ENCODE results near the gene PBX4.

Gene PBX4

DNA sequence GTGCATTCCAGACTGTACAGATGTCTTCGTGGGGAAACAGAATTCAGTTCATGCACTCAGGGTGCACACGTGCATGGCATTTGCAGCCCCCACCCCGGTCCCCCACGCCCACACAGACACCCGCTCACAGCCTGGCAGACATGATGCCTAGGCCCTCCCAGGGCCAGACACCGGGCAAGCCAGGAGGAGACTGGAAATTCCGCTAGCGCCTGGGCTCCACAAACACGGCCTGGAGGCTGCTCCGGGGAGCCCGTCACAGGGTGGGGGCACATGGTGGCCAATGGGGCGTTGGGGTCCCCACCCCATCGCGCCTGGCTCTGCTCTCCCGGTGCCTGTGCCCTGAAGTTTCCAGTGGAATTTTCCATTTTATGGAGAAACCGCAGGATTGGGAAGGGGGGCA, 76.9 kb downstream of the PBX4 start:
- Histone ChIP-seq H3K36me3 (ENCODE audit: control insufficient read depth, insufficient read depth, low read length, severe bottlenecking) (no peaks in the 10 kb centered on the region), H3K4me1 (ENCODE audit: control insufficient read depth, insufficient read depth, low read length) (peaks cover 14% of the 10 kb centered on the region), H3K27me3 (replicated peaks; ENCODE audit: control insufficient read depth, insufficient read depth, low read length) (peaks cover 30% of the 10 kb centered on the region), H3K9ac (ENCODE audit: low read length) (no peak overlapping the region), H3K4me3 (ENCODE audit: low read length) (no peak overlapping the region), H3K9me3 (ENCODE audit: control insufficient read depth, low read length) (no peaks in the 10 kb centered on the region)
- DNase-seq (ENCODE audit: low read depth) = no peak

DNA sequence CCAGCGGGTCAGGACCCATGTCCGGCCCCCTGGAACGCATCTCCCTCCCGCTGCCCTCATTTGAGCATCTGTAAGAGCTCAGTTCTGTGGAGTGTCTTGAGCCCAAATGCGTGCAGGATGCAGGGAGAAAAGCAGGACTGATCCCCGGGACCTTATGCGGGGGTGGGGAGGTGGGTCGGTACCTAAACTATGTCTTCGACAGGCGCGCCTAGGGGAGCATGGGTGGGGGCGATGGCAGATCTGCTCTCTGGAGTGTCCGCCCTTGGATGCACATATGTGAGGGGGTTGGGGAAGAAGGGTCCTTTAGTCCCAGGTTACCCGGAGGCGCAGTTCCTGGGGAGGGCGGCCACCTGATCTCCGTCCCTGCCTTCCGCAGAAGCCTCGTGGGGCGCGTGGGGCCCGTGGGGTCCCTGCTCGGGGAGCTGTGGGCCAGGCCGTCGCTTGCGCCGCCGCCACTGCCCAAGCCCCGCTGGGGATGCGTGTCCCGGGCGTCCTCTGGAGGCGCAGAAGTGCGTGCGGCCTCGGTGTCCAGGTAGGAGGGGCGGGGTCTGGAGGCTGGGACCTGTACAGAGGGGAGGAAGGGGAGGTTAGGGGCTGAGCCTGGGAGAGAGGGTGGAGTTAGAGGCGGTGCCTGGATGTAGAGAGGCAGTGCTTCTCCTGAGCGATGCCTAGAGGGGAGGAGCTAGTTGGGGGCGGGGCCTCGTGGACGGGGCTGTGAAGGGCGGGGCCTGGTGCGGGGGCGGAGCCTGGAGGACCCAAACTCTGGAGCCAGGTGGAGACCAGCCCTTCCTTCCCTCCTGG, 77.6 kb downstream of the PBX4 start:
- H3K9ac ChIP-seq (ENCODE audit: low read length) = no peak overlapping the region
- no peaks in the 10 kb centered on the region for H3K9me3 ChIP-seq (ENCODE audit: control insufficient read depth, low read length)
- H3K4me1 ChIP-seq (ENCODE audit: control insufficient read depth, insufficient read depth, low read length) = peaks cover 11% of the 10 kb centered on the region
- H3K36me3 ChIP-seq (ENCODE audit: control insufficient read depth, insufficient read depth, low read length, severe bottlenecking) = no peaks in the 10 kb centered on the region
- H3K27me3 ChIP-seq (replicated peaks; ENCODE audit: control insufficient read depth, insufficient read depth, low read length) = peaks cover 30% of the 10 kb centered on the region
- no peak overlapping the region for H3K4me3 ChIP-seq (ENCODE audit: low read length)
- peak; percentile 58 for DNase-seq (ENCODE audit: low read depth)

DNA sequence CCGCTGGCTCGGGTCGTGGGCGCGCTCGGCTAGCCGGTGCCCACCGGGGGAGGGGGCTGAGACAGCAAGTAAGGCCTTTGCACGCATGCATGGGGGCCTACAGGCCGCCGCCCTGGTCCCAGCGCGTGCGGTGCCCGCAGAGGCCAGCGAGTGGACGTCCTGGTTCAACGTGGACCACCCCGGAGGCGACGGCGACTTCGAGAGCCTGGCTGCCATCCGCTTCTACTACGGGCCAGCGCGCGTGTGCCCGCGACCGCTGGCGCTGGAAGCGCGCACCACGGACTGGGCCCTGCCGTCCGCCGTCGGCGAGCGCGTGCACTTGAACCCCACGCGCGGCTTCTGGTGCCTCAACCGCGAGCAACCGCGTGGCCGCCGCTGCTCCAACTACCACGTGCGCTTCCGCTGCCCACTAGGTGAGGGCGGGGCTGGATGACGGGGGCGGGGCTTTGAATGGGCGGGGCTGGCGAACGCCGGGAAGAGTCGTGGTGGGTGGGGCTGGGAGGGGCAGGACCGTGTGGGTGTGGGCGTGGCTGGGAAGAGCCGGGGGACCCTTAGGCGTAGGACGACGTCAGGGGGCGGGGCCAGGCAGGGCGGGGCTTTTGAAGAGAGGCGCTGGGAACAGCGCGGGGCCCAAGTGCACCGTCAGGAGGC, 78.3 kb downstream of the PBX4 start:
- H3K9ac ChIP-seq (ENCODE audit: low read length) = no peak overlapping the region
- H3K9me3 ChIP-seq (ENCODE audit: control insufficient read depth, low read length) = no peaks in the 10 kb centered on the region
- peaks cover 30% of the 10 kb centered on the region for H3K27me3 ChIP-seq (replicated peaks; ENCODE audit: control insufficient read depth, insufficient read depth, low read length)
- H3K4me1 ChIP-seq (ENCODE audit: control insufficient read depth, insufficient read depth, low read length) = peaks cover 11% of the 10 kb centered on the region
- no peaks in the 10 kb centered on the region for H3K36me3 ChIP-seq (ENCODE audit: control insufficient read depth, insufficient read depth, low read length, severe bottlenecking)
- H3K4me3 ChIP-seq (ENCODE audit: low read length) = no peak overlapping the region
- DNase-seq (ENCODE audit: low read depth) = peak; percentile 56

DNA sequence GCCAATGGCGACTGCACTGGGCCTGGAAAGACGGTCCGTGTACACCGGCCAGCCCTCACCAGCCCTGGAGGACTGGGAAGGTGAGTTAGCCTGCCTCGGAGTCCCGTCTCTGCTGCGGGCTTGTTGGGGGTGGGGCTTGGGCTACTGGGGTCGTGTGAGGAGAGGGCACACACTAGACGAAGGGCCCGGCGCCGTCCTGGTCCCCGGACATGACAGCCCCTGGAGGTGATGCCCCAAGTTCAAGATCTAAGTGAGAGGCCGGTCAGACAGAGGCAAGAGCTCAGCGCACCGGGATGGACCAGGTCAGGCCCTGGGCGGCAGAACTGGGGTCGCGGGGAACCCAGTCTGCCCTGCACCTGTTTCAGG, 78.8 kb downstream of the PBX4 start:
- H3K9ac ChIP-seq (ENCODE audit: low read length) = no peak overlapping the region
- H3K27me3 ChIP-seq (replicated peaks; ENCODE audit: control insufficient read depth, insufficient read depth, low read length) = peaks cover 30% of the 10 kb centered on the region
- H3K4me3 ChIP-seq (ENCODE audit: low read length) = no peak overlapping the region
- no peaks in the 10 kb centered on the region for H3K36me3 ChIP-seq (ENCODE audit: control insufficient read depth, insufficient read depth, low read length, severe bottlenecking)
- H3K9me3 ChIP-seq (ENCODE audit: control insufficient read depth, low read length) = no peaks in the 10 kb centered on the region
- no peak for DNase-seq (ENCODE audit: low read depth)
- H3K4me1 ChIP-seq (ENCODE audit: control insufficient read depth, insufficient read depth, low read length) = peaks cover 11% of the 10 kb centered on the region

DNA sequence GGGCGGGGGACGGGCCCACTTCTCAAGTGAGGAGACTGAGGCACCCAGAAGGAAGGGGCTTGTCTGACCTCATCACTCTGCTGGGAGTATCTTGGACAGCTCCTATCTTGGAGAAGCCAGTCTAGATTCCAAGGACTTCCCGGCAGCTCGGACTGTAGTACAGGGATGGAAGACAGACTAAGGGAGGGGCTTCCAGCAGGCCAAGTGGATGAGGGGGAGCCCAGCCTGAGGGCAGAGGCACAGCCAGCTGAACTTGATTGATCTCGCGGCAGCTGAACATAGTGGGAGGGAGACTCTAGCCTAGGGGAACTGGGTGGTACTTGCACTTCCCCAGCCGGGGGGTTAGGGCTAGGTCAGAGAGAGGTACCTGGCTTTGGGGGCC, 79.7 kb downstream of the PBX4 start:
- Histone ChIP-seq H3K9ac (ENCODE audit: low read length) (no peak overlapping the region), H3K36me3 (ENCODE audit: control insufficient read depth, insufficient read depth, low read length, severe bottlenecking) (no peaks in the 10 kb centered on the region), H3K4me1 (ENCODE audit: control insufficient read depth, insufficient read depth, low read length) (peaks cover 11% of the 10 kb centered on the region), H3K4me3 (ENCODE audit: low read length) (no peak overlapping the region), H3K27me3 (replicated peaks; ENCODE audit: control insufficient read depth, insufficient read depth, low read length) (peaks cover 30% of the 10 kb centered on the region), H3K9me3 (ENCODE audit: control insufficient read depth, low read length) (no peaks in the 10 kb centered on the region)
- DNase-seq (ENCODE audit: low read depth) = no peak

DNA sequence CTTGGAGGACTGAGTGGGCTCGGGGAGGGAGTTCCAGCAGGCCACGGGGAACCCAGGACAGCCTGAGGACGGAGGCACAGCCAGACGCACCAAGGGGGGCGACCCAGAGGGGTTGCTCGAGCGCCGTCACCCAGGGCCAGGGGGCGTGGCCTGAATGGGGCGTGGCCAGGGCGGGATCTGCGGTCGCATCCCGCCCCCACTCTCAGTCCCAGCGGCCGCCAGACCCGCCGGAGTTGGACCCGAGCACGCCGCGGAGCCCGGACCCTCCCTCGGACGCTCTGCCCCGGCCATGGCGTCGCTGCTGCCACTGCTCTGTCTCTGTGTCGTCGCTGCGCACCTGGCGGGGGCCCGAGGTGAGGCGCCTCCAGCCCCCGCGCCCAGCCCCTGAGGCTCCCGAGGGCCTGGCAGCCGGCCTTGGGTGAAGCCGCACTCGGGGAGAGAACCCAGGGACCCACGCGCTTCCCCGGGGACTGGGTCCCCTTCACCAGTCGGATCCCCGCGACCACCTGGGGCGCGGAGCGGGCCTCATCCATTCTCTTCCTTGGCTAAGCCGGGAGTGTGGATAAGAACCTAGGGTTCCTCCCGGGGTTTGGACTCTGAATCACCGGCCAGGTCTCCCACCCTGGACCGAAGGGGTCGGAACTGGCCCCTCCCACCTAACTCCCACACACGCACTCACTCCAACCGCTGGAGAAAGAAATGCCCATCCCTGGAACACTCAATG, 80.3 kb downstream of the PBX4 start, which contains the start of gene CILP2:
Gene CILP2 (plus strand): TSS at position 205 of the 724 bp plus-strand sequence. CDS start 85 bp downstream, at position 290.
- no peak within 1 kb of the TSS for H3K9ac ChIP-seq (ENCODE audit: low read length)
- H3K4me3 ChIP-seq (ENCODE audit: low read length) = no peak within 1 kb of the TSS
- H3K4me1 ChIP-seq (ENCODE audit: control insufficient read depth, insufficient read depth, low read length) = peaks cover 11% of the 10 kb centered on the region
- no peaks in the 10 kb centered on the region for H3K36me3 ChIP-seq (ENCODE audit: control insufficient read depth, insufficient read depth, low read length, severe bottlenecking)
- H3K27me3 ChIP-seq (replicated peaks; ENCODE audit: control insufficient read depth, insufficient read depth, low read length) = peaks cover 30% of the 10 kb centered on the region
- H3K9me3 ChIP-seq (ENCODE audit: control insufficient read depth, low read length) = no peaks in the 10 kb centered on the region
- DNase-seq (ENCODE audit: low read depth) = peak; percentile 20

DNA sequence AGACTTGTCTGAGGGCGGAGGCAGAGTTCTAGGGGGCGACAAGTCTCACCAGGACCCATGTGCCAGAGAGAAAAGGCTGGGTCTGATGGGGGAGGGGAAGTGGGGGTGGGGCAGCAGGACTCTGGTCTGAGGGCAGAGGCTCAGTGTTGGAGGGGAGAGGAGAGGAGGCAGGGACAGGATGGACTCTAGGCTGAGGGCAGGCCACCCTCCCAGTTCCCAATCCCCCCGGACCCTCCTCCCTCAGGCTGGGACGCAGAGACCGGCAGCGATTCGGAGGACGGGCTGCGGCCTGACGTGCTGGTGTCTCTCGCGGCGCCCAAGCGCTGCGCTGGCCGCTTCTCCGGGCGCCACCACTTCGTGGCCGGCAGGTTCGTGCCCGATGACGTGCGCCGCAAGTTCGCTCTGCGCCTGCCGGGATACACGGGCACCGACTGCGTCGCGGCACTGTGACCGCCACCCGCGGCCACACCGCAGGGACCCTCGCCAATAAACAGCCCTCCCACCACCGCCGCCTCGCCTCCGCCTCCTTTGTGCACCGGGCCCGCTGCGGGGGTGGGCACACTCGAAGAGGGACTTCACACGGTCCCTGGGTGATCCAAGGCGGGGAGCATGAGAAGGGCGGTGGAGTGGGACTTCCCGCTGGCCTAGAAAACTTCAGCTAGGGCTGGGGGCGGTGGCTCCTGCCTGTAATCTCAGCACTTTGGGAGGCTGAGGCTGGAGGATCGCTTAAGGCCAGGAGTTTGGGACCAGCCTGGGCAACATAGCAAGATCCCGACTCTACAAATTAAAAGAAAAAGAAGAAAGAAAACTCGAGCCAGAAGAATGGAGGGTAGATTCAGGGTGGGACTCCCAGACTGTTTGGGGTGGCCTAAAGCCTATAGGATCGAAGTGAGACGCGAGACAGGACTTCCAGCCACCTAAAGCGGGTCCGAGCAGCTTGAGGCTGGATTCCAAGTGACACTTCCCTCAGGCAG, 81.1 kb downstream of the PBX4 start:
- no peaks in the 10 kb centered on the region for H3K36me3 ChIP-seq (ENCODE audit: control insufficient read depth, insufficient read depth, low read length, severe bottlenecking)
- H3K27me3 ChIP-seq (replicated peaks; ENCODE audit: control insufficient read depth, insufficient read depth, low read length) = peaks cover 26% of the 10 kb centered on the region
- H3K4me3 ChIP-seq (ENCODE audit: low read length) = no peak overlapping the region
- no peaks in the 10 kb centered on the region for H3K9me3 ChIP-seq (ENCODE audit: control insufficient read depth, low read length)
- no peak overlapping the region for H3K9ac ChIP-seq (ENCODE audit: low read length)
- DNase-seq (ENCODE audit: low read depth) = no peak
- H3K4me1 ChIP-seq (ENCODE audit: control insufficient read depth, insufficient read depth, low read length) = peaks cover 11% of the 10 kb centered on the region

DNA sequence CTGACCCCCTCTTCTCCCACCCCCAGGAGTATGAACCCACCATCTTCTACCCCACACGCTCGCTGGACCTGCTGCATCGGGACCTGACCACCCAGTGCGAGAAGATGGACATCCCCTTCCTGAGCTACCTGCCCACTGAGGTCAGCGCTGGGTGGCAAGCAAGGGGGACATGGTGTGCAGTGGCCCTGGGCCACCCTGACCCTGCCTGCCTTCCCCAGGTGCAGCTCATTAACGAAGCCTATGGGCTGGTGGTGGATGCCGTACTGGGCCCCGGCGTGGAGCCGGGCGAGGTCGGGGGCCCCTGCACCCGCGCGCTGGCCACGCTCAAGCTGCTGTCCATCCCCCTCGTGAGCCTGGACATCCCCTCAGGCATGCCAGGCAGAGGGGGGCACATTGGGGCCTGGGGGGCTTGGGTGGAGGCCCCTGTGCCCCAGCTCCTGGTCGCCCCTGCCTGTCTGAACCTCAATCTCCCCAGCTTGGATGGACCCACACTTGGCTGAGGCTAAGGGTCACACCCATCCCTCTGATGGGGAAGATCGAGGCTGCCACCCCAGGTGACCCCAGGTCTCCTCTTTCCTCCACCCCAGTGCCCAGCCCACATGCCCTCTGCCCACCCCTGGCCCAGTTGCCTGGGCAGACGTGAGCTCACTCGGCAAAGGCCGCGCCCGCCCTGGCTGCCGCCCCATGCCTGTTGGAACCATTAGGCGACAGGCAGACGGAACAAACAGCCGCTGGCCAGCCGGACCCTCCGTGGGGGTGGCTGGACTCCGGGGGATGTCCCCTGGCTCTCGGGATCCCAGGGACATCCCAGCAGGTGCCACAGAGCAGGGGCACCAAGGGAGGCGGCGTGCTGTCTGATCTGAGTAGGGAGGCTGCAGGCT, 82.9 kb downstream of the PBX4 start:
- Histone ChIP-seq H3K27me3 (replicated peaks; ENCODE audit: control insufficient read depth, insufficient read depth, low read length) (peaks cover 9% of the 10 kb centered on the region), H3K4me1 (ENCODE audit: control insufficient read depth, insufficient read depth, low read length) (peaks cover 20% of the 10 kb centered on the region), H3K36me3 (ENCODE audit: control insufficient read depth, insufficient read depth, low read length, severe bottlenecking) (no peaks in the 10 kb centered on the region), H3K9ac (ENCODE audit: low read length) (no peak overlapping the region), H3K9me3 (ENCODE audit: control insufficient read depth, low read length) (no peaks in the 10 kb centered on the region), H3K4me3 (ENCODE audit: low read length) (no peak overlapping the region)
- DNase-seq (ENCODE audit: low read depth) = no peak

DNA sequence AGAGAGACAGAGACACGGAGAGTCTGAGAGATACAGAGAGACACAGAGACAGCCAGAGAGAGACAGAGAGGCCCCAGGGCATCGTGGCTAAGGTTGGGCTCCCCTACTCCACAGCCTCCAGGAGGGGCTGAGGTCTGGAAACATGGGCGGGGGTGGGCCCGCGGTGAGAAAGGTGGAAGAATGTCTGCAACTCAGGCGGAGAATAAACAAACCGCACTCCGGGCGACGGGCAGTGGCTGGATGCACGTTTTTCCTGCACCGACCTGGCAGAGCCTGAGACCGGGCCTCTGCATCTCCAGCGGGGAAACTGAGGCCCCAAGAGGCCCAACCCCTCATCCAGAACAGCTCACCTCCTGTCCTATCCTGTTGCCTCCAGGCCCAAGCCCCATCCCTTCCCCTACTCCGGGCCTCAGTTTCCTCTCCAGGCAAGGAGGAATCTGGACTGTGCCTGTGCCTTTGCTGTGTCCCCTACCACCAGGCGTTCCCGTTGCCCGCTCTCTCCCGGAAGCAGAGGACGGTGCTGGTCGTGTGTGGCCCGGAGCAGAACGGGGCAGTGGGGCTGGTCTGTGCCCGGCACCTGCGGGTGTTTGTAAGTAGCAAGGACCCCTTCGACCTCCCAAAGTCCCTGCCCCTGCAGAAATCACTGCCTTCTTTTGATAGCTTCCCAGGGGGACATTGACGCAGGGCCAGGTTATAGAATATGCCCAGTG, 83.8 kb downstream of the PBX4 start:
- Histone ChIP-seq H3K4me3 (ENCODE audit: low read length) (no peak overlapping the region), H3K4me1 (ENCODE audit: control insufficient read depth, insufficient read depth, low read length) (peaks cover 22% of the 10 kb centered on the region), H3K36me3 (ENCODE audit: control insufficient read depth, insufficient read depth, low read length, severe bottlenecking) (no peaks in the 10 kb centered on the region), H3K9ac (ENCODE audit: low read length) (no peak overlapping the region), H3K9me3 (ENCODE audit: control insufficient read depth, low read length) (no peaks in the 10 kb centered on the region), H3K27me3 (replicated peaks; ENCODE audit: control insufficient read depth, insufficient read depth, low read length) (peaks cover 4% of the 10 kb centered on the region)
- no peak for DNase-seq (ENCODE audit: low read depth)
